ENCODE data around the gene EFTUD2. TPM values are rescaled to one million over a fixed set of nuclear protein-coding genes. Genes with fewer than 3 reads are reported as not detected.

EFTUD2 gene
- total and polyA plus RNA-seq, 9 of the 15 experiments (the other 6 are each of a cell fraction or from before 2014, with no cell fraction given): 65.8 to 362 (median 218) TPM

DNA sequence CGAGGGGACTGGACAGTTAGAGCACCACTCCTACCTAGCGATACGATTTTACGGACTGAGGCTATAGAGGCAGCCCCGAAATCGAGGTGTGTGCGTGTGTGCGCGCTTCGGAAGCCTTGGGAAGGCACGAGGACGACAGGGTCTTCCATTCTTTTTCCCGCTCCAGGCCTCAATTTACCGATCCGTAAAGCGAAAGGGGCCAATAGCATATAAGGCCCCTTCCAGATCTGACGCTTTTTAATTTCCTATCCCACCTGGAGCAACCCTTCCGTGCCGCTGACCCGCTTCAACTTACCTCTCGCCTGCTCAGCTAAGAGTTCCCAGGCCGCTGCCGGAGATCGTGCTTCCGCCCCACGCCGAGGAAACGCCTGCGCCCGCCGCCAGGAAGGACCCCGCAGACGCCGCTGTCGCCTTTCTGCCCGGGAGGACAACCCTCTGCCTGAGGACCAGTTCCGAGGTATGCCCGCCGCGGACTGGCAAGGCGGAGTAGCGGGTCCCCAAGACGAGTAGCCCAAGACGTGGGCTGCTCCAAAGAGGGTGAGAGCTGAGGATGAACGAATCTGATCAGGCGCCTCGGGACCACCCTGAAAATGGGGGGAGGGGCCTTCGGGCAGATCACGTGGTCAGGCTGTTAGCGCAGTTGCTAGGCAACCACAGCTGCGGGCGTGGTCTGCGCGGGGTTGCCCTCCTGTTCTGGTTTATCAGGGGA lies at the start of gene EFTUD2 (continued):
- TF ChIP-seq, protein P1, sequence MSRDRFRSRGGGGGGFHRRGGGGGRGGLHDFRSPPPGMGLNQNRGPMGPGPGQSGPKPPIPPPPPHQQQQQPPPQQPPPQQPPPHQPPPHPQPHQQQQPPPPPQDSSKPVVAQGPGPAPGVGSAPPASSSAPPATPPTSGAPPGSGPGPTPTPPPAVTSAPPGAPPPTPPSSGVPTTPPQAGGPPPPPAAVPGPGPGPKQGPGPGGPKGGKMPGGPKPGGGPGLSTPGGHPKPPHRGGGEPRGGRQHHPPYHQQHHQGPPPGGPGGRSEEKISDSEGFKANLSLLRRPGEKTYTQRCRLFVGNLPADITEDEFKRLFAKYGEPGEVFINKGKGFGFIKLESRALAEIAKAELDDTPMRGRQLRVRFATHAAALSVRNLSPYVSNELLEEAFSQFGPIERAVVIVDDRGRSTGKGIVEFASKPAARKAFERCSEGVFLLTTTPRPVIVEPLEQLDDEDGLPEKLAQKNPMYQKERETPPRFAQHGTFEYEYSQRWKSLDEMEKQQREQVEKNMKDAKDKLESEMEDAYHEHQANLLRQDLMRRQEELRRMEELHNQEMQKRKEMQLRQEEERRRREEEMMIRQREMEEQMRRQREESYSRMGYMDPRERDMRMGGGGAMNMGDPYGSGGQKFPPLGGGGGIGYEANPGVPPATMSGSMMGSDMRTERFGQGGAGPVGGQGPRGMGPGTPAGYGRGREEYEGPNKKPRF (IDR thresholded peaks at IDR 0.05; ENCODE audit: low read depth, low read length): no peak
- TF ChIP-seq SIX5 (IDR thresholded peaks at IDR 0.05; ENCODE audit: borderline replicate concordance in 1 of 2, insufficient read depth in 1 of 2, low read depth in 1 of 2, low read length in 2 of 2) (peak; percentile 46; a peak in 2 of 4 replicates), SAFB2 (IDR thresholded peaks at IDR 0.05; ENCODE audit: borderline replicate concordance, low read depth, low read length, severe bottlenecking) (no peak), PHF21A (IDR thresholded peaks at IDR 0.05; ENCODE audit: borderline replicate concordance, low read depth) (no peak), WHSC1 (IDR thresholded peaks at IDR 0.05; ENCODE audit: low read length) (no peak), KLF10 (CRISPR knock-in tag; IDR thresholded peaks at IDR 0.05) (no peak), ZNF263 (CRISPR knock-in tag; IDR thresholded peaks at IDR 0.05; ENCODE audit: borderline replicate concordance) (no peak), SP1 (CRISPR knock-in tag; IDR thresholded peaks at IDR 0.05) (peak; percentile 99)
- TF ChIP-seq, protein P2, sequence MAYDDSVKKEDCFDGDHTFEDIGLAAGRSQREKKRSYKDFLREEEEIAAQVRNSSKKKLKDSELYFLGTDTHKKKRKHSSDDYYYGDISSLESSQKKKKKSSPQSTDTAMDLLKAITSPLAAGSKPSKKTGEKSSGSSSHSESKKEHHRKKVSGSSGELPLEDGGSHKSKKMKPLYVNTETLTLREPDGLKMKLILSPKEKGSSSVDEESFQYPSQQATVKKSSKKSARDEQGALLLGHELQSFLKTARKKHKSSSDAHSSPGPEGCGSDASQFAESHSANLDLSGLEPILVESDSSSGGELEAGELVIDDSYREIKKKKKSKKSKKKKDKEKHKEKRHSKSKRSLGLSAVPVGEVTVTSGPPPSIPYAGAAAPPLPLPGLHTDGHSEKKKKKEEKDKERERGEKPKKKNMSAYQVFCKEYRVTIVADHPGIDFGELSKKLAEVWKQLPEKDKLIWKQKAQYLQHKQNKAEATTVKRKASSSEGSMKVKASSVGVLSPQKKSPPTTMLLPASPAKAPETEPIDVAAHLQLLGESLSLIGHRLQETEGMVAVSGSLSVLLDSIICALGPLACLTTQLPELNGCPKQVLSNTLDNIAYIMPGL (CRISPR knock-in tag; IDR thresholded peaks at IDR 0.05): peak; percentile 93
- TF ChIP-seq, protein P3, sequence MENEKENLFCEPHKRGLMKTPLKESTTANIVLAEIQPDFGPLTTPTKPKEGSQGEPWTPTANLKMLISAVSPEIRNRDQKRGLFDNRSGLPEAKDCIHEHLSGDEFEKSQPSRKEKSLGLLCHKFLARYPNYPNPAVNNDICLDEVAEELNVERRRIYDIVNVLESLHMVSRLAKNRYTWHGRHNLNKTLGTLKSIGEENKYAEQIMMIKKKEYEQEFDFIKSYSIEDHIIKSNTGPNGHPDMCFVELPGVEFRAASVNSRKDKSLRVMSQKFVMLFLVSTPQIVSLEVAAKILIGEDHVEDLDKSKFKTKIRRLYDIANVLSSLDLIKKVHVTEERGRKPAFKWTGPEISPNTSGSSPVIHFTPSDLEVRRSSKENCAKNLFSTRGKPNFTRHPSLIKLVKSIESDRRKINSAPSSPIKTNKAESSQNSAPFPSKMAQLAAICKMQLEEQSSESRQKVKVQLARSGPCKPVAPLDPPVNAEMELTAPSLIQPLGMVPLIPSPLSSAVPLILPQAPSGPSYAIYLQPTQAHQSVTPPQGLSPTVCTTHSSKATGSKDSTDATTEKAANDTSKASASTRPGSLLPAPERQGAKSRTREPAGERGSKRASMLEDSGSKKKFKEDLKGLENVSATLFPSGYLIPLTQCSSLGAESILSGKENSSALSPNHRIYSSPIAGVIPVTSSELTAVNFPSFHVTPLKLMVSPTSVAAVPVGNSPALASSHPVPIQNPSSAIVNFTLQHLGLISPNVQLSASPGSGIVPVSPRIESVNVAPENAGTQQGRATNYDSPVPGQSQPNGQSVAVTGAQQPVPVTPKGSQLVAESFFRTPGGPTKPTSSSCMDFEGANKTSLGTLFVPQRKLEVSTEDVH (IDR thresholded peaks at IDR 0.05; ENCODE audit: low read depth, partially characterized antibody): peak; percentile 90
- TF ChIP-seq, protein P4, sequence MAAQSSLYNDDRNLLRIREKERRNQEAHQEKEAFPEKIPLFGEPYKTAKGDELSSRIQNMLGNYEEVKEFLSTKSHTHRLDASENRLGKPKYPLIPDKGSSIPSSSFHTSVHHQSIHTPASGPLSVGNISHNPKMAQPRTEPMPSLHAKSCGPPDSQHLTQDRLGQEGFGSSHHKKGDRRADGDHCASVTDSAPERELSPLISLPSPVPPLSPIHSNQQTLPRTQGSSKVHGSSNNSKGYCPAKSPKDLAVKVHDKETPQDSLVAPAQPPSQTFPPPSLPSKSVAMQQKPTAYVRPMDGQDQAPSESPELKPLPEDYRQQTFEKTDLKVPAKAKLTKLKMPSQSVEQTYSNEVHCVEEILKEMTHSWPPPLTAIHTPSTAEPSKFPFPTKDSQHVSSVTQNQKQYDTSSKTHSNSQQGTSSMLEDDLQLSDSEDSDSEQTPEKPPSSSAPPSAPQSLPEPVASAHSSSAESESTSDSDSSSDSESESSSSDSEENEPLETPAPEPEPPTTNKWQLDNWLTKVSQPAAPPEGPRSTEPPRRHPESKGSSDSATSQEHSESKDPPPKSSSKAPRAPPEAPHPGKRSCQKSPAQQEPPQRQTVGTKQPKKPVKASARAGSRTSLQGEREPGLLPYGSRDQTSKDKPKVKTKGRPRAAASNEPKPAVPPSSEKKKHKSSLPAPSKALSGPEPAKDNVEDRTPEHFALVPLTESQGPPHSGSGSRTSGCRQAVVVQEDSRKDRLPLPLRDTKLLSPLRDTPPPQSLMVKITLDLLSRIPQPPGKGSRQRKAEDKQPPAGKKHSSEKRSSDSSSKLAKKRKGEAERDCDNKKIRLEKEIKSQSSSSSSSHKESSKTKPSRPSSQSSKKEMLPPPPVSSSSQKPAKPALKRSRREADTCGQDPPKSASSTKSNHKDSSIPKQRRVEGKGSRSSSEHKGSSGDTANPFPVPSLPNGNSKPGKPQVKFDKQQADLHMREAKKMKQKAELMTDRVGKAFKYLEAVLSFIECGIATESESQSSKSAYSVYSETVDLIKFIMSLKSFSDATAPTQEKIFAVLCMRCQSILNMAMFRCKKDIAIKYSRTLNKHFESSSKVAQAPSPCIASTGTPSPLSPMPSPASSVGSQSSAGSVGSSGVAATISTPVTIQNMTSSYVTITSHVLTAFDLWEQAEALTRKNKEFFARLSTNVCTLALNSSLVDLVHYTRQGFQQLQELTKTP (IDR thresholded peaks at IDR 0.05; ENCODE audit: low read depth in 1 of 2, partially characterized antibody in 2 of 2): peak in 1 of 2 experiments; percentile 59
- TF ChIP-seq, protein P5, sequence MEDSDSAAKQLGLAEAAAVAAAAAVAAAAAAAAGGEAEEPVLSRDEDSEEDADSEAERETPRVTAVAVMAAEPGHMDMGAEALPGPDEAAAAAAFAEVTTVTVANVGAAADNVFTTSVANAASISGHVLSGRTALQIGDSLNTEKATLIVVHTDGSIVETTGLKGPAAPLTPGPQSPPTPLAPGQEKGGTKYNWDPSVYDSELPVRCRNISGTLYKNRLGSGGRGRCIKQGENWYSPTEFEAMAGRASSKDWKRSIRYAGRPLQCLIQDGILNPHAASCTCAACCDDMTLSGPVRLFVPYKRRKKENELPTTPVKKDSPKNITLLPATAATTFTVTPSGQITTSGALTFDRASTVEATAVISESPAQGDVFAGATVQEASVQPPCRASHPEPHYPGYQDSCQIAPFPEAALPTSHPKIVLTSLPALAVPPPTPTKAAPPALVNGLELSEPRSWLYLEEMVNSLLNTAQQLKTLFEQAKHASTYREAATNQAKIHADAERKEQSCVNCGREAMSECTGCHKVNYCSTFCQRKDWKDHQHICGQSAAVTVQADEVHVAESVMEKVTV (CRISPR knock-in tag; IDR thresholded peaks at IDR 0.05): no peak

Data from K562 (cell line).